GM18511 (cell line): ENCODE data around the gene COPS6.

Experiments used
- ATAC-seq: cut with Tn5 transposase; IDR thresholded peaks from one replicate; pipeline ENCODE4 v1.9.1; 2021; ENCODE audit warnings: mild to moderate bottlenecking, moderate library complexity; ENCODE audit not compliant: unreplicated experiment

COPS6 gene

GRCh38 chr7:100079024-100079560 lies 9.7 kb upstream of the COPS6 start:
- no peak for ATAC-seq

GRCh38 chr7:100080907-100081534 lies 7.7 kb upstream of the COPS6 start:
- ATAC-seq = no peak

- ATAC-seq = peak; percentile 87
Measured at GRCh38 chr7:100081535-100082102, 7.2 kb upstream of the COPS6 start, which contains the start of gene ZNF3. Gene ZNF3 (minus strand): TSS chr7:100081723. CDS start chr7:100077357, 4,366 bp downstream.

- ATAC-seq = no peak
Measured at GRCh38 chr7:100082978-100083377, 5.8 kb upstream of the COPS6 start.

GRCh38 chr7:100085515-100085914 lies 3.3 kb upstream of the COPS6 start:
- no peak for ATAC-seq

GRCh38 chr7:100087055-100087750 lies 1.6 kb upstream of the COPS6 start:
- ATAC-seq = no peak

GRCh38 chr7:100088095-100088620 lies 611 bp upstream of the COPS6 start:
- ATAC-seq = no peak

- ATAC-seq = no peak
Measured at GRCh38 chr7:100089458-100090196, 858 bp downstream of the COPS6 start.

- ATAC-seq = no peak
Measured at GRCh38 chr7:100090527-100091410, 2.0 kb downstream of the COPS6 start.

- ATAC-seq = no peak
Measured at GRCh38 chr7:100091411-100092181, 2.8 kb downstream of the COPS6 start.

- no peak for ATAC-seq
Measured at GRCh38 chr7:100093054-100093453, 4.3 kb downstream of the COPS6 start.

- no peak for ATAC-seq
Measured at GRCh38 chr7:100093498-100093897, 4.7 kb downstream of the COPS6 start.

GRCh38 chr7:100093925-100094486 lies 5.2 kb downstream of the COPS6 start:
- no peak for ATAC-seq

GRCh38 chr7:100095289-100095688 lies 6.5 kb downstream of the COPS6 start:
- ATAC-seq = no peak

- ATAC-seq = no peak
Measured at GRCh38 chr7:100095704-100096103, 6.9 kb downstream of the COPS6 start.

GRCh38 chr7:100098913-100099312 lies 10.1 kb downstream of the COPS6 start:
- no peak for ATAC-seq

- no peak for ATAC-seq
Measured at GRCh38 chr7:100099452-100099851, 10.7 kb downstream of the COPS6 start.

- ATAC-seq = peak; percentile 78
Measured at GRCh38 chr7:100100420-100101015, 11.7 kb downstream of the COPS6 start.
